ENCODE measurements around the gene ZNF485. TPM values are rescaled to one million over a fixed set of nuclear protein-coding genes. Genes with fewer than 3 reads are reported as not detected.

The ZNF485 gene
- polyA plus RNA-seq, 2 of the 4 experiments (the other 2 are of a cell fraction) = 2.7 to 3.3 TPM

GRCh38 chr10:43576062-43576461 is 30.2 kb upstream of the ZNF485 start:
- DNase-seq (ENCODE audit: low read depth in 1 of 2, low spot score in 1 of 2) (no peak), ATAC-seq (no peak), FAIRE-seq (no peak)
- no peak for TF ChIP-seq TFCP2L1 (CRISPR knock-in tag; IDR thresholded peaks at IDR 0.05)
- TF ChIP-seq, protein P1, sequence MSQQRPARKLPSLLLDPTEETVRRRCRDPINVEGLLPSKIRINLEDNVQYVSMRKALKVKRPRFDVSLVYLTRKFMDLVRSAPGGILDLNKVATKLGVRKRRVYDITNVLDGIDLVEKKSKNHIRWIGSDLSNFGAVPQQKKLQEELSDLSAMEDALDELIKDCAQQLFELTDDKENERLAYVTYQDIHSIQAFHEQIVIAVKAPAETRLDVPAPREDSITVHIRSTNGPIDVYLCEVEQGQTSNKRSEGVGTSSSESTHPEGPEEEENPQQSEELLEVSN (IDR thresholded peaks at IDR 0.05; ENCODE audit: borderline replicate concordance, low read depth) = no peak
- TF ChIP-seq ZNF302 (CRISPR knock-in tag; IDR thresholded peaks at IDR 0.05) = no peak
- TF ChIP-seq, protein P2, sequence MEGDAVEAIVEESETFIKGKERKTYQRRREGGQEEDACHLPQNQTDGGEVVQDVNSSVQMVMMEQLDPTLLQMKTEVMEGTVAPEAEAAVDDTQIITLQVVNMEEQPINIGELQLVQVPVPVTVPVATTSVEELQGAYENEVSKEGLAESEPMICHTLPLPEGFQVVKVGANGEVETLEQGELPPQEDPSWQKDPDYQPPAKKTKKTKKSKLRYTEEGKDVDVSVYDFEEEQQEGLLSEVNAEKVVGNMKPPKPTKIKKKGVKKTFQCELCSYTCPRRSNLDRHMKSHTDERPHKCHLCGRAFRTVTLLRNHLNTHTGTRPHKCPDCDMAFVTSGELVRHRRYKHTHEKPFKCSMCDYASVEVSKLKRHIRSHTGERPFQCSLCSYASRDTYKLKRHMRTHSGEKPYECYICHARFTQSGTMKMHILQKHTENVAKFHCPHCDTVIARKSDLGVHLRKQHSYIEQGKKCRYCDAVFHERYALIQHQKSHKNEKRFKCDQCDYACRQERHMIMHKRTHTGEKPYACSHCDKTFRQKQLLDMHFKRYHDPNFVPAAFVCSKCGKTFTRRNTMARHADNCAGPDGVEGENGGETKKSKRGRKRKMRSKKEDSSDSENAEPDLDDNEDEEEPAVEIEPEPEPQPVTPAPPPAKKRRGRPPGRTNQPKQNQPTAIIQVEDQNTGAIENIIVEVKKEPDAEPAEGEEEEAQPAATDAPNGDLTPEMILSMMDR (IDR thresholded peaks at IDR 0.05) = no peak
- no peak for TF ChIP-seq FOXS1 (CRISPR knock-in tag; IDR thresholded peaks at IDR 0.05)
- TF ChIP-seq CBX8 (IDR thresholded peaks at IDR 0.05) = no peak
- TF ChIP-seq EP300 (IDR thresholded peaks at IDR 0.05) = no peak
- no peak for TF ChIP-seq ZSCAN20 (CRISPR knock-in tag; IDR thresholded peaks at IDR 0.05)
- POLR2A ChIA-PET = no interaction called here
- H3K4me1 ChIP-seq = no peaks in the 10 kb centered on the region
- WGBS (ENCODE audit: missing lambda C conversion rate) = 87% methylated on average over 5 of the region's 5 CpGs
- H3K4me3 ChIP-seq = no peak overlapping the region
- H3K9me3 ChIP-seq = peaks cover 32% of the 10 kb centered on the region
- no peak overlapping the region for H3K4me2 ChIP-seq
- CTCF ChIA-PET = no interaction called here
- H3K27ac ChIP-seq = no peak overlapping the region

GRCh38 chr10:43576580-43576979 is 29.7 kb upstream of the ZNF485 start:
- ATAC-seq = no peak
- TF ChIP-seq ZNF302 (CRISPR knock-in tag; IDR thresholded peaks at IDR 0.05) (no peak), HOXB5 (CRISPR knock-in tag; IDR thresholded peaks at IDR 0.05) (no peak), ZC3H11A (IDR thresholded peaks at IDR 0.05) (no peak), HOXB13 (CRISPR knock-in tag; IDR thresholded peaks at IDR 0.05; ENCODE audit: low read depth) (no peak), HDAC2 (IDR thresholded peaks at IDR 0.05) (no peak), HOXA7 (CRISPR knock-in tag; IDR thresholded peaks at IDR 0.05) (no peak), JUN (IDR thresholded peaks at IDR 0.05) (no peak), ATOH8 (CRISPR knock-in tag; IDR thresholded peaks at IDR 0.05; ENCODE audit: low read depth) (no peak), HES2 (IDR thresholded peaks at IDR 0.05) (no peak), PHF8 (IDR thresholded peaks at IDR 0.05; ENCODE audit: borderline replicate concordance, low read depth) (no peak), EHF (CRISPR knock-in tag; IDR thresholded peaks at IDR 0.05) (no peak), POLR2AphosphoS2 (conservative IDR thresholded peaks at IDR 0.05; ENCODE audit: low read length) (no peak), EHMT2 (IDR thresholded peaks at IDR 0.05; ENCODE audit: low read depth) (no peak), CBX8 (IDR thresholded peaks at IDR 0.05) (no peak), FOXS1 (CRISPR knock-in tag; IDR thresholded peaks at IDR 0.05) (no peak)
- TF ChIP-seq, protein P2 (IDR thresholded peaks at IDR 0.05) = no peak
- CTCF ChIA-PET = no interaction called here
- Histone ChIP-seq H3K4me2 (no peak overlapping the region), H3K9me3 (peaks cover 32% of the 10 kb centered on the region), H3K4me1 (no peaks in the 10 kb centered on the region), H3K4me3 (no peak overlapping the region), H3K27ac (no peak overlapping the region)
- WGBS (ENCODE audit: missing lambda C conversion rate) = 71% methylated on average over 5 of the region's 5 CpGs
- FAIRE-seq = no peak
- no peak for DNase-seq (ENCODE audit: low read depth in 1 of 2, low spot score in 1 of 2)
- POLR2A ChIA-PET = no interaction called here

Measured in A549 (cell line).